Smooth muscle cell (in vitro differentiated cells): ENCODE data around the gene PCDHA9. TPM values are rescaled to one million over a fixed set of nuclear protein-coding genes. Genes with fewer than 3 reads are reported as not detected.

Source experiments
- DNase-seq: peaks from one replicate; lab custom pipeline; 2025; ENCODE audit not compliant: unreplicated experiment; lab: John Stamatoyannopoulos, UW
- H2AFZ ChIP-seq: fragments of 200-600 bp; sonication (generic); 2 replicates; pipeline ENCODE4 v1.6.0; 2016; ENCODE audit warnings: antibody characterized with exemption, low read depth, mild to moderate bottlenecking
- H3F3A ChIP-seq: fragments of 200-600 bp; sonication (generic); 2 replicates; pipeline ENCODE4 v1.6.0; 2017; ENCODE audit warnings: antibody characterized with exemption, low read depth
- H3K27ac ChIP-seq: fragments of 200-600 bp; sonication (generic); 2 replicates; pipeline ENCODE4 v1.5.1; 2016; ENCODE audit warnings: low read depth, mild to moderate bottlenecking
- H3K27me3 ChIP-seq: fragments of 200-600 bp; sonication (generic); 2 replicates; pipeline ENCODE4 v1.6.1; 2016; ENCODE audit warnings: low read depth, mild to moderate bottlenecking
- H3K36me3 ChIP-seq: fragments of 200-600 bp; sonication (generic); 2 replicates; pipeline ENCODE4 v1.5.1; 2016; ENCODE audit warnings: low read depth
- H3K4me1 ChIP-seq: fragments of 200-600 bp; sonication (generic); 2 replicates; pipeline ENCODE4 v1.5.1; 2016; ENCODE audit warnings: low read depth
- H3K4me2 ChIP-seq: fragments of 200-600 bp; sonication (generic); 2 replicates; pipeline ENCODE4 v1.6.0; 2016; ENCODE audit warnings: mild to moderate bottlenecking
- H3K4me3 ChIP-seq: fragments of 200-600 bp; sonication (generic); 2 replicates; pipeline ENCODE4 v1.5.1; 2016; ENCODE audit warnings: mild to moderate bottlenecking
- H3K79me2 ChIP-seq: fragments of 200-600 bp; sonication (generic); 2 replicates; pipeline ENCODE4 v1.6.0; 2016; ENCODE audit warnings: low read depth, mild to moderate bottlenecking
- H3K9ac ChIP-seq: fragments of 200-600 bp; sonication (generic); 2 replicates; pipeline ENCODE4 v1.6.0; 2016; ENCODE audit warnings: low read depth
- H3K9me3 ChIP-seq: fragments of 200-600 bp; sonication (generic); replicated peaks from 2 replicates; pipeline ENCODE4 v1.5.1; 2016; ENCODE audit warnings: low read depth
- H4K20me1 ChIP-seq: fragments of 200-600 bp; sonication (generic); 2 replicates; pipeline ENCODE4 v1.6.0; 2016; ENCODE audit warnings: low read depth
- CTCF ChIP-seq: fragments of 200-600 bp; sonication (generic); IDR thresholded peaks from 2 replicates; pipeline ENCODE4 v1.5.1; 2017; ENCODE audit warnings: borderline replicate concordance, mild to moderate bottlenecking, antibody characterized with exemption; ENCODE audit not compliant: insufficient read depth, poor library complexity, severe bottlenecking
- WGBS: methylation state at CpG from one replicate; pipeline ENCODE4 v1.1.7; 2016; ENCODE audit warnings: low lambda C conversion rate; 5-methylcytosine and 5-hydroxymethylcytosine counted together
- polyA plus RNA-seq: library from polyadenylated mRNA; unstranded; fragments of >200 nt; fragmentation: Nextera tagmentation; extraction: Ambion mirVana; gene quantifications from 2 replicates; pipeline ENCODE4 v1.2.1, GENCODE V29; 2016
- total RNA-seq: library from RNA; depleted of rRNA; stranded (reverse); fragments of >200 nt; gene quantifications from 2 replicates; pipeline ENCODE4 v1.2.3, GENCODE V29; 2014

The PCDHA9 gene
- total and polyA plus RNA-seq, 2 experiments from 2014 or later: 0.27 to 1.7 TPM

DNA sequence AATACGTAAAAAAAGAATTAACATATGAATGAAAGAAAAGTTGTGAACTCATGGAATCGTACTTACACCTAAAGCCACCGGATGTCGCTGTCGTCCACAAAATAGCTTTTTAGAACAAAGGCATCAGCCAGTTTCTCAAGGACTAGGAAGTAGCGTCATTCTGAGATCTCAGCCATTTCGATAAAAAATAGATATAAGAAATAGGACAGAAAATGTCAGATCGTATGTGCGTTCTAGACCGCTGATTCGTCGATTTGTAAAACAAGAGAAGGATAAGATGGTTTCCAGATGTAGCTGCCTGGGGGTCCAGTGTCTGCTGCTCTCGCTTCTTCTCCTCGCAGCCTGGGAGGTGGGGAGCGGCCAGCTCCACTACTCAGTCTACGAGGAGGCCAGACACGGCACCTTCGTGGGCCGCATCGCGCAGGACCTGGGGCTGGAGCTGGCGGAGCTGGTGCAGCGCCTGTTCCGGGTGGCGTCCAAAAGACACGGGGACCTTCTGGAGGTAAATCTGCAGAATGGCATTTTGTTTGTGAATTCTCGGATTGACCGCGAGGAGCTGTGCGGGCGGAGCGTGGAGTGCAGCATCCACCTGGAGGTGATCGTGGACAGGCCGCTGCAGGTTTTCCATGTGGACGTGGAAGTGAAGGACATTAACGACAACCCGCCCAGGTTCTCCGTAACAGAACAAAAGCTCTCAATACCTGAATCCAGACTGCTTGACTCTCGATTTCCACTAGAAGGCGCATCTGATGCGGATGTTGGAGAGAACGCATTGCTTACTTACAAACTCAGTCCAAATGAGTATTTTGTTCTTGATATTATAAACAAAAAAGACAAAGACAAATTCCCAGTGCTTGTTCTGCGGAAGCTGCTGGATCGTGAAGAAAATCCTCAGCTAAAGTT lies 7.8 kb downstream of the PCDHA9 start, which contains the start of gene PCDHA10:
Gene PCDHA10 (plus strand): TSS at position 126 of the 903 bp plus-strand sequence. CDS start 152 bp downstream, at position 278.
- H3F3A ChIP-seq: no peaks in the 10 kb centered on the region
- 15% methylated on average over 44 of the region's 44 CpGs for WGBS
- H3K4me3 ChIP-seq: peak within 1 kb of the TSS; percentile 65
- TF ChIP-seq CTCF: peak; percentile 73
- peak within 1 kb of the TSS; percentile 49 for H3K9ac ChIP-seq
- H3K79me2 ChIP-seq: peaks cover 24% of the 10 kb centered on the region
- peaks cover 13% of the 10 kb centered on the region for H3K4me1 ChIP-seq
- H3K36me3 ChIP-seq: peaks cover 3% of the 10 kb centered on the region
- peak within 1 kb of the TSS; percentile 82 for H3K4me2 ChIP-seq
- DNase-seq: no peak
- H3K27ac ChIP-seq: peak within 1 kb of the TSS; percentile 49
- H3K27me3 ChIP-seq: no peaks in the 10 kb centered on the region
- H3K9me3 ChIP-seq: no peaks in the 10 kb centered on the region
- peak within 1 kb of the TSS; percentile 65 for H2AFZ ChIP-seq
- no peaks in the 10 kb centered on the region for H4K20me1 ChIP-seq

- TF ChIP-seq CTCF: no peak
- H4K20me1 ChIP-seq: no peaks in the 10 kb centered on the region
- H3K4me1 ChIP-seq: peaks cover 13% of the 10 kb centered on the region
- H2AFZ ChIP-seq: no peak overlapping the region
- H3F3A ChIP-seq: no peaks in the 10 kb centered on the region
- WGBS: 98% methylated on average over 84 of the region's 94 CpGs
- H3K4me3 ChIP-seq: no peak overlapping the region
- peaks cover 24% of the 10 kb centered on the region for H3K79me2 ChIP-seq
- H3K27ac ChIP-seq: no peak overlapping the region
- no peak for DNase-seq
- no peaks in the 10 kb centered on the region for H3K27me3 ChIP-seq
- peaks cover 3% of the 10 kb centered on the region for H3K36me3 ChIP-seq
- H3K9ac ChIP-seq: no peak overlapping the region
- no peak overlapping the region for H3K4me2 ChIP-seq
- no peaks in the 10 kb centered on the region for H3K9me3 ChIP-seq
These were observed 9.2 kb downstream of the PCDHA9 start for GRCh38 chr5:140857177-140857986.

DNA sequence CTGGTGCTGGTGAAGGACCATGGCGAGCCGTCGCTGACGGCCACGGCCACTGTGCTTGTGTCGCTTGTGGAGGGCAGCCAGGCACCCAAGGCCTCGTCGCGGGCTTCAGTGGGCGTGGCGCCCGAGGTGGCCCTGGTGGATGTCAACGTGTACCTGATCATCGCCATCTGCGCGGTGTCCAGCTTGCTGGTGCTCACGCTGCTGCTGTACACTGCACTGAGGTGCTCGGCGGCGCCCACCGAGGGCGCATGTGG lies 9.7 kb downstream of the PCDHA9 start:
- WGBS: 99% methylated on average over 22 of the region's 22 CpGs
- no peaks in the 10 kb centered on the region for H3F3A ChIP-seq
- no peak for DNase-seq
- peak overlapping the region; percentile 70 for H3K4me2 ChIP-seq
- H2AFZ ChIP-seq: no peak overlapping the region
- H3K36me3 ChIP-seq: peaks cover 3% of the 10 kb centered on the region
- peaks cover 24% of the 10 kb centered on the region for H3K79me2 ChIP-seq
- H3K9me3 ChIP-seq: no peaks in the 10 kb centered on the region
- peaks cover 13% of the 10 kb centered on the region for H3K4me1 ChIP-seq
- TF ChIP-seq CTCF: no peak
- no peaks in the 10 kb centered on the region for H3K27me3 ChIP-seq
- no peak overlapping the region for H3K9ac ChIP-seq
- H3K27ac ChIP-seq: no peak overlapping the region
- H3K4me3 ChIP-seq: no peak overlapping the region
- H4K20me1 ChIP-seq: no peaks in the 10 kb centered on the region
